Duodenal mucosa (tissue), 2 donors: ENCODE data around the gene NFS1.
"Not testable (repeated sequence)": the region's sequence is repeated elsewhere in the genome, so short reads cannot be mapped to it uniquely, and the experiment has no call there.

Experiments used
- H3K27ac ChIP-seq: one replicate; pipeline ENCODE4 v1.7.0; 2013; ENCODE audit warnings: low read depth, low read length
- H3K27me3 ChIP-seq, 2 donors: one replicate each; pipeline ENCODE4 v1.7.0; 2013; ENCODE audit warnings: low read length in 2 of 2, control low read depth in 1 of 2; ENCODE audit not compliant: insufficient read depth in 2 of 2, control insufficient read depth in 1 of 2
- H3K36me3 ChIP-seq, 2 donors: one replicate each; pipeline ENCODE4 v1.7.0; 2013; ENCODE audit warnings: low read length in 2 of 2, control low read depth in 1 of 2; ENCODE audit not compliant: insufficient read depth in 2 of 2, control insufficient read depth in 1 of 2
- H3K4me1 ChIP-seq, 2 donors: one replicate each; pipeline ENCODE4 v1.7.0; 2013; ENCODE audit warnings: low read length in 2 of 2, control low read depth in 1 of 2; ENCODE audit not compliant: insufficient read depth in 2 of 2, control insufficient read depth in 1 of 2
- H3K4me3 ChIP-seq, 2 donors: one replicate each; pipeline ENCODE4 v1.7.0; 2013; ENCODE audit warnings: low read length in 2 of 2, low read depth in 1 of 2
- H3K9ac ChIP-seq, 2 donors: one replicate each; pipeline ENCODE4 v1.7.0; 2013; ENCODE audit warnings: low read length in 2 of 2, low read depth in 1 of 2
- H3K9me3 ChIP-seq, 2 donors: one replicate each; pipeline ENCODE4 v1.7.0; 2013; ENCODE audit warnings: low read length in 2 of 2, control low read depth in 1 of 2; ENCODE audit not compliant: control insufficient read depth in 1 of 2

NFS1 gene

DNA sequence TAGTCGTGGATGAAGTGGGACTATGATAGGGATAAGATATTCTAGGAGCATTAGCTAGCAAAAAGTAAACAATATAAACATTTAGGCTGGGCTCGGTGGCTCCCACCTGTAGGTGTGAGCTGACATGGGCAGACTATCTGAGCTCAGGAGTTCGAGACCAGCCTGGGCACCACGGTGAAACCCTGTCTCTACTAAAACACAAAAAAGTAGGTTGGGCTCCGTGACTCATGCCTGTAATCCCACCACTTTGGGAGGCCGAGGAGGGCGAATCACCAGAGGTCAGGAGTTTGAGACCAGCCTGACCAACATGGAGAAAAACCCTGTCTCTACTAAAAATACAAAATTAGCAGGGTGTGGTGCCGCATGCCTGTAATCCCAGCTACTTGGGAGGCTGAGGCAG lies 19.2 kb upstream of the NFS1 start:
- H3K27me3 ChIP-seq, H3K4me3 ChIP-seq, H3K4me1 ChIP-seq, H3K9ac ChIP-seq, H3K27ac ChIP-seq, H3K9me3 ChIP-seq: not testable (repeated sequence)
- peaks cover 52 to 95% of the 10 kb centered on the region in 2 donors for H3K36me3 ChIP-seq

DNA sequence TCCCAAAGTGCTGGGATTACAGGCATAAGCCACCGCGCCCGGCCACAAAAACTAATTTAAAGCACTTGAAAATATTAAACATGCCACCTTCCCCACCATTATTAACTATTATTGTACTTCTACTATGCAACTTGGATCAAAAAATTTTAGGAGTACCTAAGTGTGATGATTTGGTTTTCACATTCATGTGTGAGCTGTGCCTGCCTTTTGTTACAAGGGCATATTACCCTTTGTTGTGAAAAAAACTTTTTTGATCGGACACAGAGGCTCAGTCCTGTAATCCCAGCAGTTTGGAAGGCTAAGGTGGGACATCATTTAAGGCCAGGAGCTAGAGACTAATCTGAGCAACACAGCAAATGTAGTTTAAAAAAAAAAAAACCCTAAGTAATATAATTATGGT lies 17.2 kb upstream of the NFS1 start:
- Histone ChIP-seq H3K9ac (no peak overlapping the region), H3K4me3 (no peak overlapping the region), H3K4me1 (no peaks in the 10 kb centered on the region), H3K9me3 (no peaks in the 10 kb centered on the region), H3K36me3 (peaks cover 49 to 93% of the 10 kb centered on the region in 2 donors), H3K27ac (no peak overlapping the region), H3K27me3 (no peaks in the 10 kb centered on the region)

GRCh38 chr20:35715652-35716051 lies 16.5 kb upstream of the NFS1 start:
- Histone ChIP-seq H3K4me3 (no peak overlapping the region), H3K36me3 (peaks cover 50 to 89% of the 10 kb centered on the region in 2 donors), H3K27ac (no peak overlapping the region), H3K9me3 (no peaks in the 10 kb centered on the region), H3K27me3 (no peaks in the 10 kb centered on the region), H3K4me1 (no peaks in the 10 kb centered on the region), H3K9ac (no peak overlapping the region)

DNA sequence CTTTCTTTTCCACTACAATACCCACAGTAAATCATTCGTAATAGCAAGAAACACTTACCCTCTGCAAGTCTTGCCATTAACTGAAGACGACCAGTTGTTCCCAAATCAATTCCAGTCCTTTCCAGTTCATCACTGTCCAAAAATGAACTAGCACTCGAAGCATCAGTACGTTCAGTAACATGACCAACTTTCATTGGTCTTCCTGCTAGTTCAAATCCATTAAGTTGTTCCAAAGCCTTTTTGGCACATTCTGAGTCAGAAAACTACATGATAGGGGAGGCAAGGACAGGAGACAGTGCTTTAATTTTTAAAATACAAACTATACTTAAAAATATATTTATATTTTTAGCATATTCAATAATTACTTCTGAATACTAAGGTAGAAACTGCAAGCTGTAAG lies 15.0 kb upstream of the NFS1 start:
- H3K9me3 ChIP-seq: no peaks in the 10 kb centered on the region
- H3K36me3 ChIP-seq: peaks cover 55 to 86% of the 10 kb centered on the region in 2 donors
- no peak overlapping the region for H3K9ac ChIP-seq
- no peak overlapping the region for H3K27ac ChIP-seq
- no peaks in the 10 kb centered on the region for H3K4me1 ChIP-seq
- no peak overlapping the region for H3K4me3 ChIP-seq
- no peaks in the 10 kb centered on the region for H3K27me3 ChIP-seq

DNA sequence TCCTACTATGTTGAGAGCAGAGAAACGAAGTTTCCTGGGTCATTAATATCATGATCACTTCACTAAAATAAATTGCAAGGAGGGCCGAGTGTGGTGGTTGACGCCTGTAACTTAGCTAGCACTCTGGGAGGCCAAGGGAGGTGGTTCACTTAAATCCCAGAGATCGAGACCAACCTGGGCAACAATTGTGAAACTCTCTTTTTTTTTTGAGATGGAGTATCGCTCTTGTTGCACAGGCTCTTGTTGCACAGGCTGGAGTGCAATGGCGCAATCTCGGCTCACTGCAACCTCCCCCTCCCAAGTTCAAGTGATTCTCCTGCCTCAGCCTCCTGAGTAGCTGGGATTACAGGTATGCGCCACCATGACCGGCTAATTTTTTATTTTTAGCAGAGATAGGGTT lies 14.0 kb upstream of the NFS1 start:
- H3K9me3 ChIP-seq, H3K27me3 ChIP-seq, H3K27ac ChIP-seq, H3K4me1 ChIP-seq, H3K4me3 ChIP-seq, H3K9ac ChIP-seq: not testable (repeated sequence)
- peaks cover 61 to 85% of the 10 kb centered on the region in 2 donors for H3K36me3 ChIP-seq

DNA sequence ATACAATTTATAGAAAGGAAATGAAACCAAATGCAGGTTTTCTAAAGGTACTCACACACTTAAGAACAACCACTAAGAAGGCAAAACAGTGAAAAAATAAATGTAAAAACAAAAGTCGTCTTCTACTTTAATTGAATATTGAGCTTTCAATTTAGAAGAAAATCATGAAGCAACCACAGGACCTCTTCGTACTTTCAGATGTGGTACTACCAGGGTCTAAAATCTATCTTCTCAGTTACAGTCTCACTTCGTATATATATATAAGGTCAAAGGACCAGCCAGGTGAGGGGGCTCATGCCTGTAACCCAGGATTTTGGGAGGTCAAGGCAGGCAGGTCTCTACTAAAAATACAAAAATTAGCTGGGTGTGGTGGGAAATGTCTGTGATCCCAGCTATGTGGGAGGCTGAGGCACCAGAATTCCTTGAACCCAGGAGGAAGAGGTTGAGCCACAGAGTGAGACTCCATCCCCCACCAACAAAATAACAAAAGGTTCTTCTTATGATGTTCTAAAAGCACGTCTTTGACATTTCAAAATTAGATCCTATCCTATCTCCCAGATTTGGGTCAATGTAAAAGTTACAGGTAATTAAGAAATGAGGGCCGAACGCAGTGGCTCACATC lies 12.5 kb upstream of the NFS1 start:
- H3K9me3 ChIP-seq: no peaks in the 10 kb centered on the region
- peaks cover 61 to 84% of the 10 kb centered on the region in 2 donors for H3K36me3 ChIP-seq
- H3K4me1 ChIP-seq: no peaks in the 10 kb centered on the region
- no peak overlapping the region for H3K27ac ChIP-seq
- no peaks in the 10 kb centered on the region for H3K27me3 ChIP-seq
- H3K4me3 ChIP-seq: no peak overlapping the region
- H3K9ac ChIP-seq: no peak overlapping the region

GRCh38 chr20:35710884-35711587 lies 11.9 kb upstream of the NFS1 start:
- H3K9me3 ChIP-seq: no peaks in the 10 kb centered on the region
- H3K36me3 ChIP-seq: peaks cover 62 to 84% of the 10 kb centered on the region in 2 donors
- H3K9ac ChIP-seq: no peak overlapping the region
- H3K27ac ChIP-seq: no peak overlapping the region
- H3K27me3 ChIP-seq: no peaks in the 10 kb centered on the region
- no peak overlapping the region for H3K4me3 ChIP-seq
- H3K4me1 ChIP-seq: no peaks in the 10 kb centered on the region

DNA sequence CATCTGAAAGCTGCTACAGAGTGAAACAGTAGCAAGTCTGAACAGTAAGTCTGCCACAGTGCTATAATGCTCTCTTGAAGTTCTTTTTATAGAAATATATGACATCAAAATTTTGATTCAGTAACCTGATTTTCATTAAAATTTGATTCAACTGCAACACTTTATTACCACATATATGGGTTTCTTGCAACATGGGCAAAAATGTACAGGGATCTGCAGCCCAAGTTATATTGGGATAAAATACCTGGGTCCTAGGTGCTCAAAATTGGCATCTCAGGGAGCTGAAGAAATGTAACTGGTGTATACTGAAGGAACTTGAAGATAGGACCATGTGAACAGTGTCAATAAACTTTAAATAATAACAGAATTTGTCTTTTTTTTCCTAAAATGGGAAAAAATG lies 10.9 kb upstream of the NFS1 start:
- no peak overlapping the region for H3K27ac ChIP-seq
- H3K9ac ChIP-seq: no peak overlapping the region
- no peaks in the 10 kb centered on the region for H3K27me3 ChIP-seq
- H3K9me3 ChIP-seq: no peaks in the 10 kb centered on the region
- H3K36me3 ChIP-seq: peaks cover 61 to 84% of the 10 kb centered on the region in 2 donors
- H3K4me3 ChIP-seq: no peak overlapping the region
- no peaks in the 10 kb centered on the region for H3K4me1 ChIP-seq

- no peak overlapping the region for H3K4me3 ChIP-seq
- no peaks in the 10 kb centered on the region for H3K27me3 ChIP-seq
- no peaks in the 10 kb centered on the region for H3K9me3 ChIP-seq
- no peak overlapping the region for H3K9ac ChIP-seq
- H3K36me3 ChIP-seq: peaks cover 66 to 85% of the 10 kb centered on the region in 2 donors
- H3K27ac ChIP-seq: no peak overlapping the region
- H3K4me1 ChIP-seq: no peaks in the 10 kb centered on the region
These were observed 10.1 kb upstream of the NFS1 start for GRCh38 chr20:35709259-35709658.

GRCh38 chr20:35708502-35708901 lies 9.3 kb upstream of the NFS1 start:
- Histone ChIP-seq H3K9ac (no peak overlapping the region), H3K36me3 (peaks cover 65 to 85% of the 10 kb centered on the region in 2 donors), H3K4me3 (no peak overlapping the region), H3K27ac (no peak overlapping the region), H3K9me3 (no peaks in the 10 kb centered on the region), H3K4me1 (no peaks in the 10 kb centered on the region), H3K27me3 (no peaks in the 10 kb centered on the region)
